Endothelial cell of umbilical vein (primary cell): ENCODE results near the gene MTA1. TPM values are rescaled to one million over a fixed set of nuclear protein-coding genes. Genes with fewer than 3 reads are reported as not detected.

Experiments used
- BruUV-seq: library from RNA; stranded (reverse); fragments of 400-500 nt; replicated peaks from 2 replicates; lab custom pipeline; 2021; lab: Mats Ljungman, UMichigan
- CTCF ChIA-PET: fragments of 300-600, 350-600 bp; sonication (Branson Sonifier 250); formaldehyde crosslinking; loops from one replicate; lab custom pipeline; 2021; ENCODE audit warnings: antibody characterized with exemption, inconsistent platforms; lab: Charles Lee
- POLR2A ChIA-PET: fragments of 300-600, 350-600 bp; sonication (Branson Sonifier 250); formaldehyde crosslinking; loops from one replicate; lab custom pipeline; 2021; ENCODE audit warnings: antibody characterized with exemption, inconsistent platforms; lab: Charles Lee
- DNase-seq: peaks from one replicate; pipeline ENCODE4 v3.0.0-alpha.2; 2011; ENCODE audit warnings: low read depth, low spot score
- FAIRE-seq: peaks from 2 replicates; lab custom pipeline; 2011; peaks lifted over from hg19 to GRCh38; lab: Jason Lieb, UNC
- H2AFZ ChIP-seq: 2 replicates; pipeline ENCODE4 v1.6.0; 2012; ENCODE audit warnings: low read depth, low read length, control low read depth, inconsistent platforms
- H3K27ac ChIP-seq: 2 replicates; pipeline ENCODE4 v1.5.1; 2011; ENCODE audit warnings: low read depth, mild to moderate bottlenecking, control low read depth, low read length, moderate library complexity; ENCODE audit not compliant: insufficient read depth
- H3K27me3 ChIP-seq, 2 experiments: 2 replicates each; pipeline versions ENCODE4 v1.6.0 to v1.6.1; 2011; ENCODE audit warnings: low read length in 2 of 2, mixed read lengths in 1 of 2; ENCODE audit not compliant: control insufficient read depth in 2 of 2, insufficient read depth in 2 of 2
- H3K36me3 ChIP-seq, 2 experiments: 2 replicates in 1 of 2; 3 replicates in 1 of 2; pipeline ENCODE4 v1.5.1; 2011; ENCODE audit warnings: low read length in 2 of 2, mild to moderate bottlenecking in 1 of 2, moderate library complexity in 1 of 2; ENCODE audit not compliant: control insufficient read depth in 2 of 2, insufficient read depth in 2 of 2; ENCODE audit errors: extremely low read depth in 1 of 2
- H3K4me1 ChIP-seq: 3 replicates; pipeline ENCODE4 v1.5.1; 2011; ENCODE audit warnings: mild to moderate bottlenecking, low read length; ENCODE audit not compliant: control insufficient read depth, insufficient read depth; ENCODE audit errors: extremely low read depth
- H3K4me2 ChIP-seq: 2 replicates; pipeline ENCODE4 v1.6.1; 2011; ENCODE audit warnings: low read length, control low read depth, mixed read lengths; ENCODE audit not compliant: insufficient read depth
- H3K4me3 ChIP-seq, 3 experiments: fragments of 200-600 bp in 1 of 3; sonication (generic), shearing (Covaris generic) in 1 of 3; replicated peaks in 1 of 3; 2 replicates each; pipeline ENCODE4 v1.5.1; 2011 to 2016; ENCODE audit warnings: control low read depth in 3 of 3, low read length in 3 of 3, mild to moderate bottlenecking in 2 of 3, inconsistent platforms in 1 of 3, low read depth in 1 of 3, moderate library complexity in 1 of 3; ENCODE audit not compliant: insufficient read depth in 1 of 3
- H3K79me2 ChIP-seq: 2 replicates; pipeline ENCODE4 v1.6.0; 2012; ENCODE audit warnings: low read length, inconsistent platforms; ENCODE audit not compliant: control insufficient read depth, insufficient read depth
- H3K9ac ChIP-seq: replicated peaks from 2 replicates; pipeline ENCODE3; 2011; ENCODE audit warnings: low read length, control low read depth; ENCODE audit not compliant: insufficient read depth; ENCODE audit errors: extremely low read depth
- H3K9me1 ChIP-seq: replicated peaks from 3 replicates; pipeline ENCODE4 v1.6.0; 2011; ENCODE audit warnings: mild to moderate bottlenecking, low read length; ENCODE audit not compliant: control insufficient read depth, insufficient read depth; ENCODE audit errors: extremely low read depth
- H3K9me3 ChIP-seq: replicated peaks from 2 replicates; pipeline ENCODE4 v1.5.1; 2012; ENCODE audit warnings: low read length, inconsistent platforms; ENCODE audit not compliant: control insufficient read depth, insufficient read depth
- H4K20me1 ChIP-seq: replicated peaks from 2 replicates; pipeline ENCODE3; 2011; ENCODE audit warnings: mild to moderate bottlenecking, low read length; ENCODE audit not compliant: control insufficient read depth, insufficient read depth; ENCODE audit errors: extremely low read depth
- CTCF ChIP-seq, 2 donors: IDR thresholded peaks; 1 replicate in 1 of 2; 2 replicates in 1 of 2; pipeline ENCODE4 v1.5.1; 2011; ENCODE audit warnings: low read length in 2 of 2, mild to moderate bottlenecking in 2 of 2, moderate library complexity in 2 of 2, control low read depth in 1 of 2, inconsistent platforms in 1 of 2, low read depth in 1 of 2; ENCODE audit not compliant: insufficient read depth in 1 of 2; ENCODE audit errors: extremely low read depth in 1 of 2
- EZH2 ChIP-seq: IDR thresholded peaks from 2 replicates; pipeline ENCODE4 v1.6.1; 2012; ENCODE audit warnings: borderline replicate concordance, low read depth, mild to moderate bottlenecking, moderate library complexity, low read length, inconsistent platforms; ENCODE audit not compliant: severe bottlenecking
- FOS ChIP-seq: IDR thresholded peaks from 2 replicates; pipeline ENCODE4 v1.6.1; 2011; ENCODE audit warnings: mild to moderate bottlenecking, low read length, moderate library complexity, borderline replicate concordance; ENCODE audit not compliant: insufficient read depth
- GATA2 ChIP-seq: IDR thresholded peaks from 2 replicates; pipeline ENCODE4 v1.7.0; 2011; ENCODE audit warnings: low read depth, mild to moderate bottlenecking, moderate library complexity, mixed read lengths, low read length; ENCODE audit not compliant: insufficient read length, insufficient read depth
- JUN ChIP-seq: IDR thresholded peaks from 2 replicates; pipeline ENCODE4 v1.6.1; 2011; ENCODE audit warnings: borderline replicate concordance, low read depth; ENCODE audit not compliant: insufficient read length, insufficient read depth
- MAX ChIP-seq: IDR thresholded peaks from 2 replicates; pipeline ENCODE4 v1.6.1; 2011; ENCODE audit not compliant: insufficient read depth, insufficient read length
- MYC ChIP-seq: IDR thresholded peaks from one replicate; pipeline ENCODE4 v1.6.1; 2011; ENCODE audit warnings: mild to moderate bottlenecking, low read depth, low read length
- POLR2A ChIP-seq: IDR thresholded peaks from 2 replicates; pipeline ENCODE4 v1.6.1; 2012; ENCODE audit warnings: low read depth, mild to moderate bottlenecking, control low read depth, low read length
- POLR2AphosphoS5 ChIP-seq: IDR thresholded peaks from 2 replicates; pipeline ENCODE4 v1.6.1; 2012; ENCODE audit warnings: low read depth, mild to moderate bottlenecking, control low read depth, low read length, moderate library complexity; ENCODE audit not compliant: insufficient read depth
- dilution Hi-C: fragments of 300-500 bp; cut with MboI; formaldehyde crosslinking; loops from one replicate; pipeline ENCODE4 v1.15.0; 2019; ENCODE audit warnings: low sequenced_read_pairs; ENCODE audit not compliant: extremely low pct_ligation_motif_present
- intact Hi-C: fragments of 100-400 bp; cut with micrococcal nuclease; formaldehyde crosslinking; loops from one replicate; pipeline ENCODE4 v1.10.0; 2022
- polyA plus RNA-seq, 4 experiments: library from polyadenylated mRNA; depleted of rRNA in 3 of 4; stranded (reverse) in 3 of 4; unstranded in 1 of 4; fragments of >200 nt; gene quantifications; 2 replicates each; pipeline versions ENCODE4 v1.2.1 to v1.2.3, GENCODE V29; 2011 to 2012; ENCODE audit warnings: missing spikeins in 1 of 4
- total RNA-seq: library from RNA; stranded (reverse); gene quantifications from 2 replicates; pipeline ENCODE4 v1.2.3, GENCODE V29; 2021

MTA1 gene
- total and polyA plus RNA-seq, 2 donors (not counting 3 experiments of a cell fraction or from before 2014, with no cell fraction given), result 85.2 to 167 TPM

- BruUV-seq, result TSS peak; percentile 48
- Histone ChIP-seq H3K4me2 (peak within 1 kb of the TSS; percentile 59), H2AFZ (peak within 1 kb of the TSS; percentile 91), H3K9me3 (no peaks in the 10 kb centered on the region), H3K9ac (peak within 1 kb of the TSS; percentile 67), H3K4me3 (peak within 1 kb of the TSS; percentile 51 to 67 (median 62)), H3K4me1 (peaks cover 21% of the 10 kb centered on the region), H3K27ac (peak within 1 kb of the TSS; percentile 60), H3K79me2 (peaks cover 4% of the 10 kb centered on the region), H4K20me1 (no peaks in the 10 kb centered on the region), H3K27me3 (no peaks in the 10 kb centered on the region), H3K36me3 (no peaks in the 10 kb centered on the region), H3K9me1 (no peaks in the 10 kb centered on the region)
- DNase-seq (peak; percentile 79), FAIRE-seq (peak; percentile 81)
- CTCF ChIA-PET, result interaction anchor here (0.9 kb wide), 1 partner anchor 83 kb away, joined by 5 read pairs; no protein-coding TSS in a partner anchor
- dilution Hi-C loops (no loop called here), intact Hi-C loops (loop anchor here (1.0 to 5.0 kb wide), 4 partner anchors 17 to 92 kb away; partner anchors contain the start of gene CRIP2)
- peak in 1 of 2 donors; percentile 37 for TF ChIP-seq CTCF (IDR thresholded peaks at IDR 0.05; ENCODE audit: extremely low read depth in 1 of 2, insufficient read depth in 1 of 2, low read depth in 1 of 2, low read length in 2 of 2)
- TF ChIP-seq POLR2A, result peak; percentile 89
- TF ChIP-seq POLR2AphosphoS5, result peak; percentile 91
- no peak for TF ChIP-seq EZH2
- TF ChIP-seq MAX, result no peak
- TF ChIP-seq FOS, result no peak
- no peak for TF ChIP-seq JUN
- no peak for TF ChIP-seq GATA2
- TF ChIP-seq MYC, result no peak
- POLR2A ChIA-PET, result no interaction called here
Measured at GRCh38 chr14:105398044-105398725, 21.4 kb upstream of the MTA1 start, which contains the start of gene TEX22. TEX22 (plus strand) TSS chr14:105398538; CDS start chr14:105399341, 803 bp downstream.
